Adrenal gland (tissue), 5 donors: ENCODE results near the gene ABCB11.

Experiments used
- CTCF ChIP-seq, 6 experiments: fragments of 450-650 bp in 4 of 6; fragments of 200-600 bp in 2 of 6; sonication (generic) in 1 of 6; IDR thresholded peaks; 1 replicate in 5 of 6; 2 replicates in 1 of 6; pipeline versions ENCODE4 v1.5.1 to v1.8.0; 2016 to 2021; ENCODE audit warnings: antibody characterized with exemption in 6 of 6, mild to moderate bottlenecking in 2 of 6, moderate library complexity in 1 of 6
- POLR2A ChIP-seq, 2 donors: fragments of 450-650 bp; IDR thresholded peaks; one replicate each; pipeline ENCODE4 v1.6.1; 2017; ENCODE audit warnings: antibody characterized with exemption in 2 of 2, mild to moderate bottlenecking in 2 of 2, moderate library complexity in 1 of 2
- donor health status: DM: no; HTN: no; CAD: no.

DNA sequence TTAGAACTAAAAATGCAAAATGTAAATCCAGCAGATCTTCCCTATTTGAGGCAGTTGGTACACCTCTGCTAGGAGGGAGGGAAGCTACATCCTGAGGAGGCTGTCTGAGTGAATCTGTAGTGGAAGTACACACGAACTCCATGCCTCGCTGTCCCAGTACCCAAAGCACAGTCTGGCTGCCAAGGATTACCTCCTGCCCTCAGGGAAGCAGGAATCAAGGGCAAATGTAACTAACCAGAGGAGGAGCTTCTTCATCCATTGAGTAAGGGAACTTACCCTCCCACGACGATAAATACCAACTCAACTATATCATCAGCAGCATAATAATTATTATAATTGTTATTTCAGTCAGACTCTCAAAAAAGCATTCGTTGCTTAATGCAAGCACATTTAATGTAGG, 40.3 kb upstream of the ABCB11 start:
- TF ChIP-seq POLR2A (IDR thresholded peaks at IDR 0.05) (no peak), CTCF (IDR thresholded peaks at IDR 0.05) (no peak)
